Nucleus accumbens (tissue), 56 donors: Measurements from ENCODE around the gene SUGT1.
"Not testable (repeated sequence)": the region's sequence is repeated elsewhere in the genome, so short reads cannot be mapped to it uniquely, and the experiment has no call there.

Source experiments
- DNase-seq, 56 donors: peaks; one replicate each; lab custom pipeline; 2025; lab: John Stamatoyannopoulos, UW

SUGT1 gene

DNA sequence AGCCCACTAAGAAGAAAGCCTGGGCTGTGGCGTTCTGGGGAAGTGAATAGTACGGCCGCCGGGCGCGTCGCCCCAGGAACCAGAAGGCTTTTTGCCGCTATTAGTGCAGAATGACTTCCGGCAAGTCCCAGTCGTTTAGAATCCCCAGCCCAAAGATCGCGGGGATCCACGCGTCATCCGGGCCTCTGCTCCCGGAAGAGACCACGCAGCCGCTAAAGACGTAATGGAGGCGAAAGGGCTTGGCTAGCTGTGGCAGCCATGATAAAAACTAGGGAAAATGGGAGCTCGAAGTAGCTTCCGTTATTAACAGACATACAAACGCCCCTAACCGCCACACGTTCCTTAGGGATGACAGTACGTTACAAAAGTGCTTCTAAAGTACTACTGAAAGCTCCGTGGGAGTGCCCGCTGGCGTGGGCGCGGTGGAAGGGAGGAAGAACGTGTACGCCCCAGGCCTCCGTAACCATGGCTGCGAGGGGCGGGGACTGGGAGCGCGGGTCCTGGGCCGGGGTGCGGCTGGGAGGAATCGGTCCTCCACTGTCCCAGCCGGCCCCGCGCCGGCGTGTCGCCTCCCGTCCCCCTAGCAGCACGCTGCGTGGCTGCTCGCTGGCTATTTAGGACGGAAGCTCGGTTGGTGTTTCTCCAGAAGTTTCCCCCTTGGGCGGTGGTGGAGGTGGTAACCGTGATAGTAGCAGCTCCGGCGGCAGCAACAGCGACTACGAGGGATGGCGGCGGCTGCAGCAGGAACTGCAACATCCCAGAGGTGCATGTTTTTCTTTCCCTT is at the start of gene SUGT1:
Gene SUGT1, plus strand, starts transcription at position 641 of the 784 bp plus-strand sequence. Its CDS starts 85 bp downstream, at position 726.
- DNase-seq, result peak; percentile 65 to 100 (median 97)

- not testable (repeated sequence) for DNase-seq
These were observed 49.3 kb upstream of the SUGT1 start for GRCh38 chr13:52603316-52603715.

- not testable (repeated sequence) for DNase-seq
These were observed 46.5 kb upstream of the SUGT1 start for GRCh38 chr13:52606126-52606525.

GRCh38 chr13:52606795-52607194 is 45.8 kb upstream of the SUGT1 start:
- not testable (repeated sequence) for DNase-seq

GRCh38 chr13:52608184-52608583 is 44.5 kb upstream of the SUGT1 start:
- DNase-seq, result not testable (repeated sequence)

DNA sequence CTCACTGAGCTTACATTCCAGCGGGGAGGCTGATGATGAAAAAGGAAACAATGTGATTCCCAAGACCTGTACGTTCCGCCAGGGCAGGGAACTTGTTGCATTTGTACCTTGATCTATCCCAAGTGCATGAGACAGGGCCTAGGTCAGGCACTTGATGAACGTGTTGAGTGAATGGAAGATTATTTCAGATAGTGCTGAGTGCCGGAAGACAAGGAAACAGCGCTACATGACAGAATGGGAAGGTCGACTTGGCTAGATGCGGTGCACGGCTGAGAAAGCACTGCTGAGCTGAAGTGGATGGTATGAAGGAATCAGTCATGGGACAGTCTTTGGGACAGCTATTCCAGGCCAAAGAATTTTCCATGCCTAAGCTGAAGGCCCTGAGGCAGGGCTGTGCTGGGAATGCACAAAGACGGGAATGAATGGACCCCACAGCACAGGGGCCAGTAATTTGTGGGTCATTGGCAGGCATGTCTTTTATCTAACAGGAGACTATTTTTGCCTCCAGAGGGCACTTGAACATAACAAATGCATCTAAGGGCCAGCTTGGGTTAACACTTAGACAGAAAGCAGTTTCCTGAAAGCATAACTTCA is 43.5 kb upstream of the SUGT1 start:
- DNase-seq, result peak in 21 of 56 donors; percentile 7 to 68 (median 27)

GRCh38 chr13:52610158-52610557 is 42.5 kb upstream of the SUGT1 start:
- DNase-seq, result not testable (repeated sequence)

DNA sequence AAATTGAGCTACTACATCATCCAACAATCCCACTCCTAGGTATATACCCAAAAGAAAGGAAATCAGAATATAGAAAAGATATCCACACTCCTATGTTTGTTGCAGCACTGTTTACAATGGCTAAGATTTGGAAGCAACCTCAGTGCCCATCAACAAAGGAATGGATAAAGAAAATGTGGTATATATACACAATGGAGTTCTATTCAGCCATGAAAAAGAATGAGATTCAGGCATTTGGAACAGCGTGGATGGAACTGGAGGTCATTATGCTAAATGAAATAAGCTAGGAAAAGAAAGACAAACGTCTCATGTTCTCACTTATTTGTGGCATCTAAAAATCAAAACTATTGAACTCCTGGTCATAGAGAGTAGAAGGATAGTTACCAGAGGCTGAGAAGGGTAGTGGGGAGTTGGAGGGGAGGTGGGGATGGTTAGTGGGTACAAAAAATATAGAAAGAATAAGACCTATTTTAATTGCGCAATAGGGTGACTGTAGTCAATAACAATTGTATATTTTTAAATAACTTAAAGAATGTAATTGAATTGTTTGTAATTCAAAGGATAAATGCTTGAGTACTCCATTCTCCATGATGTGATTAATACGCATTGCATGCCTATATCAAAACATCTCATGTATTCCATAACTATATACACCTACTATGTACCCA is 37.4 kb upstream of the SUGT1 start:
- no peak for DNase-seq

DNA sequence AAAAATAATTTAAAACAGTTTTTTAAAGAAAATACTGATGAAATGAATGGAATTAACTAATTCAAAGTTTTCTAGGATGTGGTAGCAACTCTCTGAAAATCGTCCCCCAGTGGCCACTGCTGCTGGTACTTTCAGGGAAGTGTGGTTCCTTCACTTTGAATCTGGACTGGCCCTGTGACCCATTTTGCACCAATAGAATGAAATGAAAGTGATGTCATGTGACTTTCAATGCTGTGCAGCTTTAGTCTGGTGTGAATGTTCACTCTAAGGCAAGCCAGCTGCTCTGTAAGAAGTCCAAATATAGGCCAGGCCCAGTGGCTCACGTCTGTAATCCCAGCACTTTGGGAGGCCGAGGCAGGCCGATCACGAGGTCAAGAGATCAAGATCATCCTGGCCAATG is 36.8 kb upstream of the SUGT1 start:
- no peak for DNase-seq

DNA sequence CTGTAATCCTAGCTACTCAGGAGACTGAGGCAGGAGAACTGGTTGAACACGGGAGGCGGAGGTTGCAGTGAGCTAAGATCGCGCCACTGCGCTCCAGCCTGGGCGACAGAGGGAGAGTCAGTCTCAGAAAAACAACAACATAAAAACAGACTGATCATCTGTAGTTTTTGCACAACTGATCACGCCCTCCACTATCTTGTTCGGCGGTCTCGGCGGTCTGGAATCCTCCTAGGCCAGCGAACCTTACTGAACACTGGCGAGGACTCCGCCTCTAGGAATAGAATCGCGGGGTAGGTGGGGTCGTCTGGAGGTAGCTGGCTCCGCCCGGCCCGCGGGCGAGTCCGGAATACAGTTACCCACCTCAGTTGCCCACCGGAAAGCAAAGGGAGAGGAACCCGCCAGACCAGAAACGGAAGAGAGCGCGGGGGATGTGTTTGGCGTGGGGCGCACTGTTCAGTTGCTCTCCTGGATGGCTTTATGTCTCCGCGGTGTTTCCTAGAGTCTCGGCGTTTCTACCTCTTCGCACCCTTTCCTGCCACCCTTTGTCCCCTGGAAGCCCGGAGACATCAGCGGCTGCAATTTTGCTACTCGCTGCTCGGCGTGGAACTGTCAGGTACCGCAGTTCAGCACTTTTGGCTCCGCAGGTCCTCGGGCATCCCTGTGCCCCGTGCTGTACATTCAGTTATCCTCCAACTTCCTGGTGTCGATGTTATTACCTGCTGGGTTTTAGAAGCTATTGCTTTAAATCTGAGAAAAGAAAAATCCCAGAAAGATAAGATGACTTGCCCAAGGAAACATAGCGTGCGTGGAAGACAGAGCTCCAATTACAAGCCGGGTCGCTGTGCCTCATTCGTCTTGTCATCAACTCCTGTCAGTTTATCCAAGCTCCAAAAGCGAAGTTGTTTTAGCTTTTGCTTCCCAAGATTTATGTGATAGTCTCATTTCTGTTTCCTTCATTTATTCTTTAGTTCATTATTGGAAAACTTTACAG is 35.3 kb upstream of the SUGT1 start:
- peak in 54 of 56 donors; percentile 5 to 90 (median 69) for DNase-seq

- DNase-seq, result not testable (repeated sequence)
These were observed 21.4 kb upstream of the SUGT1 start for GRCh38 chr13:52631083-52631690.

DNA sequence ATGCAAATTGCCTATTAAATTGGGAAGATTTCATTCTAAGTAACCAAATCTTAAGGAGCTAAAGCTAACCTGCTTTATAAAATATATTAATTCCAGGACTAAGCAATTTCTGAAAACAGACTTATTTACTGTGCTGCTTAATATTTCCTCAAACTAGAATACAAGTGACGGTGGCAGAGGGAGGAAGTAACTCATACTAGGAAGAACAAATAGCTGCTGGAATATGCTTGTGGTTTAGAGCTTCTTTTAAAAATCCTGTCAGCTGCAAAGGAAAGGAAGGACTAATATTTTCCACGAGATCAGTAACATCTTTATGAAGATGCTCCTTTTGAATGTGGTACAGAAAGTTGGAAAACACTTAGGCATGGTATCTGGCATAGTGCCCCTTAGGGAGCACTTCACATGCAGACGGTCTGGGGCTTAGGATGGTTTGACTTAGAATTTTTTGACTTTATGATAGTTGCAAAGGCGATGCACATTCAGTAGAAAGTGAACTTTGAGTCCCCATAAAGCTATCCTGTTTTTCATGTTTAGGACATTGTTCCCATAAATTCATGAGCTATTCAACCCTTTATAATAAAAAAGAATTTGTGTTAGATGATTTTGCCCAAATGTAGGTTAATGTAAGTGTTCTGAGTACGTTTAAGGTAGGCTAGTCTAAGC is 13.8 kb upstream of the SUGT1 start:
- DNase-seq, result no peak

GRCh38 chr13:52642131-52642530 is 10.5 kb upstream of the SUGT1 start, which contains the start of gene HNRNPA1L2:
TSS of gene HNRNPA1L2 (plus strand) at chr13:52642431. CDS start at chr13:52642493, 62 bp downstream.
- DNase-seq, result no peak

DNA sequence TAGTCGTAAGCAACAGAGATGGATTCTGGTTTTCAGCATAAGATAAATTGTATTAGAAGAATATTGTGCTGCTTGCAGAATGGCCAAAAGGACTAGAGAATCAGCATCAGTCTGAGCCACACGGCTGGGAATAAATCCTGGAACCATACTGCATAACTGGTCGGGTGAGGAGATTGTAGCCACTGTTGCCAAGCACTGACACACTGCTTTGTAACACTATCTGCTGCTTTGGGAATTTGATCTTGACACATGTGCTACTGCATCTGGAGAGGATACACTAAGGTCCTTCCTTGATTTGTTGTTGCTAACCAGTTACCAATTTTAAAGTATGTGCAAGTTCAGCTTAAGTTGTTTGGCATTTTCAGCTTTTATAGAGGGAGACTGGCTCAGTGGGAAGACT is 8.5 kb upstream of the SUGT1 start:
- no peak for DNase-seq

GRCh38 chr13:52646967-52647366 is 5.7 kb upstream of the SUGT1 start:
- DNase-seq, result no peak

GRCh38 chr13:52650731-52651130 is 1.9 kb upstream of the SUGT1 start:
- no peak for DNase-seq

DNA sequence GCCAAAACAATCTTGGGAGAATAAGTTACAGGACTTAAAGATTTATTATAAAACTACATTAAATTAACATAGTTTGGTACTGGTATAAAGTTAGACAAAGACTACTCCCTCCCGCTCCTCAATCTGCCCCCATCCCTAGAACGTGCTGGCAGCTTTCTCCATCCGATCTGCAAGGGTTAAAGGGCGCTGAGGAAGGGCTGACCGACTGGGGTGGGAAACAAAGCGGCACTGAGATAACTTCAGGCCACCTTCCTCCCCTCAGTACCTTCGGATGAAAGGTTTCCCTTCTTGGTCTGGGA is 790 bp upstream of the SUGT1 start:
- DNase-seq, result peak in 2 of 56 donors; percentile 48 to 61

- peak in 7 of 56 donors; percentile 29 to 82 (median 52) for DNase-seq
These were observed 306 bp downstream of the SUGT1 start for GRCh38 chr13:52652980-52653303.

GRCh38 chr13:52659340-52659739 is 6.7 kb downstream of the SUGT1 start:
- no peak for DNase-seq
